ENCODE results near the gene GGT6.

GGT6 gene

GRCh38 chr17:4551141-4551540 lies 9.2 kb downstream of the GGT6 start:
- DNase-seq = peak in 1 of 2 donors; percentile 8

GRCh38 chr17:4550534-4551039 lies 9.8 kb downstream of the GGT6 start:
- DNase-seq = no peak

- DNase-seq = no peak
Observed at GRCh38 chr17:4549781-4550533, 10.4 kb downstream of the GGT6 start.

- DNase-seq = no peak
Observed at GRCh38 chr17:4548721-4549531, 11.5 kb downstream of the GGT6 start.

GRCh38 chr17:4548061-4548461 lies 12.3 kb downstream of the GGT6 start:
- DNase-seq = no peak

GRCh38 chr17:4547118-4547906 lies 13.1 kb downstream of the GGT6 start:
- no peak for DNase-seq

GRCh38 chr17:4545217-4545951 lies 15.0 kb downstream of the GGT6 start:
- no peak for DNase-seq

- DNase-seq = no peak
Observed at GRCh38 chr17:4544951-4545216, 15.5 kb downstream of the GGT6 start.

- no peak for DNase-seq
Observed at GRCh38 chr17:4544135-4544950, 16.0 kb downstream of the GGT6 start.

- DNase-seq = no peak
Observed at GRCh38 chr17:4543557-4544026, 16.8 kb downstream of the GGT6 start.

- DNase-seq = no peak
Observed at GRCh38 chr17:4542726-4543191, 17.6 kb downstream of the GGT6 start.

- no peak for DNase-seq
Observed at GRCh38 chr17:4542003-4542725, 18.2 kb downstream of the GGT6 start.

GRCh38 chr17:4541328-4542002 lies 18.9 kb downstream of the GGT6 start:
- no peak for DNase-seq

- no peak for DNase-seq
Observed at GRCh38 chr17:4540687-4541327, 19.6 kb downstream of the GGT6 start.

GRCh38 chr17:4540224-4540651 lies 20.1 kb downstream of the GGT6 start:
- peak in 1 of 2 donors; percentile 39 for DNase-seq

- no peak for DNase-seq
Observed at GRCh38 chr17:4539576-4540223, 20.7 kb downstream of the GGT6 start.

GRCh38 chr17:4539025-4539424 lies 21.4 kb downstream of the GGT6 start:
- DNase-seq = no peak

GRCh38 chr17:4538236-4539002 lies 22.0 kb downstream of the GGT6 start:
- DNase-seq = no peak
